HepG2 (cell line): ENCODE data around the gene EMC8. TPM values are rescaled to one million over a fixed set of nuclear protein-coding genes. Genes with fewer than 3 reads are reported as not detected.
A peak's percentile ranks its signal among the peaks of the same experiment; 100 is the strongest.

Experiments
- EHMT2 ChIP-seq: fragments of 200-600 bp; sonication (generic); IDR thresholded peaks from 2 replicates; pipeline ENCODE4 v1.7.0; 2017; ENCODE audit warnings: antibody characterized with exemption, low read depth, low read length, borderline replicate concordance
- ELF1 ChIP-seq: sonication (generic); formaldehyde crosslinking; IDR thresholded peaks from 2 replicates; pipeline ENCODE4 v1.4.0; 2020; ENCODE audit warnings: missing genetic modification reagents
- KLF16 ChIP-seq, 2 experiments: sonication (generic) in 1 of 2; formaldehyde crosslinking in 1 of 2; IDR thresholded peaks; 2 replicates each; pipeline versions ENCODE4 v1.6.1 to v1.8.0; 2016 to 2023; ENCODE audit warnings: missing genetic modification reagents in 2 of 2, missing compliant biosample characterization in 1 of 2
- MAZ ChIP-seq, 2 experiments: sonication (generic) in 1 of 2; formaldehyde crosslinking in 1 of 2; IDR thresholded peaks; 2 replicates each; pipeline versions ENCODE4 v1.5.0 to v1.6.1; 2012 to 2020; ENCODE audit warnings: low read depth in 2 of 2, mild to moderate bottlenecking in 2 of 2, borderline replicate concordance in 1 of 2, improper control_type of control experiment in 1 of 2, low read length in 1 of 2, missing genetic modification reagents in 1 of 2, moderate library complexity in 1 of 2
- MEIS1 ChIP-seq: sonication (generic); formaldehyde crosslinking; IDR thresholded peaks from 2 replicates; pipeline ENCODE4 v1.9.0; 2021; ENCODE audit warnings: mild to moderate bottlenecking, missing genetic modification reagents, moderate library complexity, borderline replicate concordance
- PAWR ChIP-seq: sonication (generic); formaldehyde crosslinking; IDR thresholded peaks from 2 replicates; pipeline ENCODE4 v1.4.0; 2020; ENCODE audit warnings: missing genetic modification reagents, mild to moderate bottlenecking, borderline replicate concordance
- POGZ ChIP-seq: sonication (generic); formaldehyde crosslinking; IDR thresholded peaks from 2 replicates; pipeline ENCODE4 v1.4.0; 2020; ENCODE audit warnings: mild to moderate bottlenecking, missing genetic modification reagents
- SAFB2 ChIP-seq: sonication (generic); formaldehyde crosslinking; IDR thresholded peaks from 2 replicates; pipeline ENCODE4 v1.5.1; 2020; ENCODE audit warnings: missing genetic modification reagents, low read depth, mild to moderate bottlenecking, borderline replicate concordance
- SNRNP70 ChIP-seq: fragments of 200-400 bp; formaldehyde crosslinking; IDR thresholded peaks from 2 replicates; pipeline ENCODE4 v1.6.1; 2017; ENCODE audit warnings: mild to moderate bottlenecking, low read depth, low read length, moderate library complexity
- USF2 ChIP-seq, 2 experiments: sonication (generic) in 1 of 2; formaldehyde crosslinking in 1 of 2; IDR thresholded peaks; 2 replicates each; pipeline versions ENCODE4 v1.5.1 to v1.6.1; 2011 to 2020; ENCODE audit warnings: borderline replicate concordance in 1 of 2, low read depth in 1 of 2, low read length in 1 of 2, mild to moderate bottlenecking in 1 of 2, missing genetic modification reagents in 1 of 2, moderate library complexity in 1 of 2
- ZFAT ChIP-seq: sonication (generic); formaldehyde crosslinking; conservative IDR thresholded peaks from 2 replicates; pipeline ENCODE4 v1.8.1; 2023; ENCODE audit warnings: missing genetic modification reagents, inconsistent platforms
- ZFP36L2 ChIP-seq: sonication (generic); formaldehyde crosslinking; IDR thresholded peaks from 2 replicates; pipeline ENCODE4 v1.4.0; 2020; ENCODE audit warnings: missing genetic modification reagents
- ZGPAT ChIP-seq: IDR thresholded peaks from 2 replicates; pipeline ENCODE4 v1.6.1; 2016; ENCODE audit warnings: mild to moderate bottlenecking
- ZMYM2 ChIP-seq: sonication (generic); formaldehyde crosslinking; IDR thresholded peaks from 2 replicates; pipeline ENCODE4 v1.8.0; 2022; ENCODE audit warnings: mild to moderate bottlenecking, missing genetic modification reagents
- ZNF10 ChIP-seq: sonication (generic); formaldehyde crosslinking; IDR thresholded peaks from 2 replicates; pipeline ENCODE4 v1.4.0; 2020; ENCODE audit warnings: mild to moderate bottlenecking, low read depth, missing genetic modification reagents, borderline replicate concordance
- ZNF235 ChIP-seq: sonication (generic); formaldehyde crosslinking; IDR thresholded peaks from 2 replicates; pipeline ENCODE4 v1.8.1; 2023; ENCODE audit warnings: mild to moderate bottlenecking, missing genetic modification reagents, borderline replicate concordance
- ZNF280B ChIP-seq: sonication (generic); formaldehyde crosslinking; IDR thresholded peaks from 2 replicates; pipeline ENCODE4 v1.5.0; 2020; ENCODE audit warnings: missing genetic modification reagents, mild to moderate bottlenecking, borderline replicate concordance
- ZNF367 ChIP-seq: sonication (generic); formaldehyde crosslinking; IDR thresholded peaks from 2 replicates; pipeline ENCODE4 v1.4.0; 2020; ENCODE audit warnings: missing genetic modification reagents, borderline replicate concordance
- ZNF576 ChIP-seq: sonication (generic); formaldehyde crosslinking; IDR thresholded peaks from 2 replicates; pipeline ENCODE4 v1.4.0; 2020; ENCODE audit warnings: mild to moderate bottlenecking, missing genetic modification reagents
- ZNF772 ChIP-seq: sonication (generic); formaldehyde crosslinking; IDR thresholded peaks from 2 replicates; pipeline ENCODE4 v1.5.0; 2020; ENCODE audit warnings: mild to moderate bottlenecking, missing genetic modification reagents
- ZNF790 ChIP-seq: sonication (generic); formaldehyde crosslinking; IDR thresholded peaks from 2 replicates; pipeline ENCODE4 v1.8.0; 2022; ENCODE audit warnings: missing genetic modification reagents, mild to moderate bottlenecking, borderline replicate concordance
- polyA plus RNA-seq, 8 experiments: library from polyadenylated mRNA; depleted of rRNA in 3 of 8; stranded (reverse) in 7 of 8; unstranded in 1 of 8; fragments of >200 nt; fragmentation: Illumina TruSeq in 4 of 8; extraction: Trizol in 4 of 8; gene quantifications; 2 replicates each; pipeline versions ENCODE4 v1.2.1 to v1.2.3, GENCODE V29; 2011 to 2016; ENCODE audit warnings: low read depth in 4 of 8, missing spikeins in 1 of 8, mixed read lengths in 1 of 8; ENCODE audit not compliant: insufficient read depth in 1 of 8
- total RNA-seq, 5 experiments: library from RNA; depleted of rRNA; stranded (reverse); fragments of >200 nt; fragmentation: Illumina TruSeq; extraction: Trizol; gene quantifications; 2 replicates each; pipeline ENCODE4 v1.2.3, GENCODE V29; 2016; ENCODE audit warnings: low read depth in 1 of 5

Gene EMC8
- total and polyA plus RNA-seq, 2 of the 13 experiments (the other 11 are each of a cell fraction or from before 2014, with no cell fraction given): 55.0 to 76.0 TPM

GRCh38 chr16:85847681-85848601 is 48.6 kb upstream of the EMC8 start (continued):
- TF ChIP-seq USF2 (IDR thresholded peaks at IDR 0.05; ENCODE audit: low read depth, low read length): no peak
- TF ChIP-seq USF2 (CRISPR knock-in tag; IDR thresholded peaks at IDR 0.05; ENCODE audit: borderline replicate concordance): no peak; the same call in 1 of the 2 replicates
- TF ChIP-seq ZNF235 (CRISPR knock-in tag): no peak
- 0 out of 2 replicates have a peak, but pooled peaks have one; percentile 59 for TF ChIP-seq PAWR (CRISPR knock-in tag)
- TF ChIP-seq ZFAT (CRISPR knock-in tag): no peak
- TF ChIP-seq ZMYM2 (CRISPR knock-in tag): peak; percentile 69; the same call in 1 of the 2 replicates
- TF ChIP-seq ZNF367: no peak
- peak; percentile 88 for TF ChIP-seq POGZ (CRISPR knock-in tag)
- peak; percentile 93 for TF ChIP-seq ELF1
- no peak for TF ChIP-seq ZNF790 (CRISPR knock-in tag)
- peak; percentile 26; the same call in 1 of the 2 replicates for TF ChIP-seq EHMT2
- no peak for TF ChIP-seq ZNF576 (CRISPR knock-in tag)
- TF ChIP-seq ZNF10: no peak
- no peak for TF ChIP-seq MAZ (IDR thresholded peaks at IDR 0.05; ENCODE audit: borderline replicate concordance, low read depth, low read length)
- peak; percentile 96 for TF ChIP-seq MAZ (CRISPR knock-in tag; IDR thresholded peaks at IDR 0.05; ENCODE audit: low read depth)
- TF ChIP-seq KLF16 (CRISPR knock-in tag; IDR thresholded peaks at IDR 0.05): peak in 1 of 2 experiments; percentile 91; a peak in 3 of 4 replicates
- TF ChIP-seq MEIS1 (CRISPR knock-in tag): peak; percentile 76; the same call in 1 of the 2 replicates
- peak; percentile 79; the same call in 1 of the 2 replicates for TF ChIP-seq ZNF280B (CRISPR knock-in tag)
- no peak for TF ChIP-seq ZFP36L2 (CRISPR knock-in tag)
- TF ChIP-seq ZNF772: peak; percentile 88
- TF ChIP-seq SAFB2 (CRISPR knock-in tag): peak; percentile 63; the same call in 1 of the 2 replicates
- TF ChIP-seq ZGPAT (CRISPR knock-in tag): peak; percentile 86
- no peak for TF ChIP-seq SNRNP70
